ENCODE results near the gene RUNX2. TPM values are rescaled to one million over a fixed set of nuclear protein-coding genes. Genes with fewer than 3 reads are reported as not detected.
A peak's percentile ranks its signal among the peaks of the same experiment; 100 is the strongest.

The RUNX2 gene
- total and polyA plus RNA-seq, 10 donors = 0.86 to 9.4 (median 6.6) TPM

GRCh38 chr6:45447005-45447404 is 118.9 kb downstream of the RUNX2 start:
- H3K27me3 ChIP-seq (replicated peaks in 1 of 7) = no peaks in the 10 kb centered on the region
- WGBS, 5 donors = 62 to 87% (median 68%) methylated on average over 1 of the region's 1 CpG
- peaks cover 4 to 73% (median 33%) of the 10 kb centered on the region in 6 donors for H3K4me1 ChIP-seq
- H3K27ac ChIP-seq = peak overlapping the region in 6 of 8 donors; percentile 61 to 88 (median 70)
- intact Hi-C loops (cut with DNase I; ENCODE audit: low total_unique reads) = no loop called here
- no peaks in the 10 kb centered on the region for H3K9me3 ChIP-seq
- no peak for DNase-seq
- TF ChIP-seq POLR2AphosphoS5 (IDR thresholded peaks at IDR 0.05) = no peak
- TF ChIP-seq CTCF (IDR thresholded peaks at IDR 0.05 in 8 of 11, conservative IDR thresholded peaks at IDR 0.05 in 3 of 11) = no peak
- TF ChIP-seq POLR2A (IDR thresholded peaks at IDR 0.05) = no peak
- H3K4me3 ChIP-seq = peak overlapping the region in 1 of 8 donors; percentile 8
- H3K36me3 ChIP-seq = no peaks in the 10 kb centered on the region

GRCh38 chr6:45447716-45448115 is 119.6 kb downstream of the RUNX2 start:
- Histone ChIP-seq H3K9me3 (no peaks in the 10 kb centered on the region), H3K27me3 (replicated peaks in 1 of 7) (no peaks in the 10 kb centered on the region), H3K4me3 (no peak overlapping the region), H3K36me3 (no peaks in the 10 kb centered on the region), H3K27ac (peak overlapping the region in 5 of 8 donors; percentile 12 to 88 (median 13)), H3K4me1 (peaks cover 4 to 73% (median 33%) of the 10 kb centered on the region in 6 donors)
- WGBS, 5 donors = 68 to 87% (median 85%) methylated on average over 2 of the region's 2 CpGs
- intact Hi-C loops (cut with DNase I; ENCODE audit: low total_unique reads) = no loop called here
- no peak for DNase-seq
- TF ChIP-seq POLR2AphosphoS5 (IDR thresholded peaks at IDR 0.05) (no peak), POLR2A (IDR thresholded peaks at IDR 0.05) (no peak), CTCF (IDR thresholded peaks at IDR 0.05 in 8 of 11, conservative IDR thresholded peaks at IDR 0.05 in 3 of 11) (no peak)

- no peak overlapping the region for H3K4me3 ChIP-seq
- TF ChIP-seq POLR2A (IDR thresholded peaks at IDR 0.05) (no peak), CTCF (IDR thresholded peaks at IDR 0.05 in 8 of 11, conservative IDR thresholded peaks at IDR 0.05 in 3 of 11) (no peak), POLR2AphosphoS5 (IDR thresholded peaks at IDR 0.05) (no peak)
- H3K9me3 ChIP-seq = no peaks in the 10 kb centered on the region
- WGBS, 5 donors = 83 to 90% (median 87%) methylated on average over 8 of the region's 8 CpGs
- H3K4me1 ChIP-seq = peaks cover 4 to 75% (median 33%) of the 10 kb centered on the region in 6 donors
- peak overlapping the region in 3 of 8 donors; percentile 13 to 88 (median 37) for H3K27ac ChIP-seq
- intact Hi-C loops (cut with DNase I; ENCODE audit: low total_unique reads) = no loop called here
- no peaks in the 10 kb centered on the region for H3K36me3 ChIP-seq
- no peaks in the 10 kb centered on the region for H3K27me3 ChIP-seq (replicated peaks in 1 of 7)
- DNase-seq = no peak
Measured at GRCh38 chr6:45448417-45449389, 120.6 kb downstream of the RUNX2 start.

- Histone ChIP-seq H3K4me3 (no peak overlapping the region), H3K27me3 (replicated peaks in 1 of 7) (no peaks in the 10 kb centered on the region), H3K36me3 (no peaks in the 10 kb centered on the region), H3K27ac (no peak overlapping the region), H3K9me3 (no peaks in the 10 kb centered on the region), H3K4me1 (peaks cover 4 to 73% (median 24%) of the 10 kb centered on the region in 6 donors)
- no peak for DNase-seq
- WGBS, 5 donors = 91 to 96% (median 93%) methylated on average over 4 of the region's 4 CpGs
- intact Hi-C loops (cut with DNase I; ENCODE audit: low total_unique reads) = no loop called here
- TF ChIP-seq POLR2AphosphoS5 (IDR thresholded peaks at IDR 0.05) (no peak), POLR2A (IDR thresholded peaks at IDR 0.05) (no peak), CTCF (IDR thresholded peaks at IDR 0.05 in 8 of 11, conservative IDR thresholded peaks at IDR 0.05 in 3 of 11) (no peak)
Measured at GRCh38 chr6:45450132-45450531, 122.0 kb downstream of the RUNX2 start.

Data from spleen (tissue), 11 donors.